K562 (cell line): Measurements from ENCODE around the gene ERCC1. TPM values are rescaled to one million over a fixed set of nuclear protein-coding genes. Genes with fewer than 3 reads are reported as not detected.

Experiments used
- ARNT ChIP-seq, 2 experiments: fragments of 450-650 bp; IDR thresholded peaks; 2 replicates each; pipeline ENCODE4 v1.6.1; 2016; ENCODE audit warnings: mild to moderate bottlenecking in 1 of 2
- CAMTA2 ChIP-seq: fragments of 250-450 bp; sonication (Bioruptor Pico); conservative IDR thresholded peaks from 2 replicates; pipeline ENCODE4 v1.5.1; 2022
- ERF ChIP-seq: fragments of 450-650 bp; formaldehyde crosslinking; IDR thresholded peaks from 2 replicates; pipeline ENCODE4 v1.4.0; 2020; ENCODE audit warnings: mild to moderate bottlenecking, mixed read lengths
- MTA3 ChIP-seq: fragments of 450-650 bp; formaldehyde crosslinking; IDR thresholded peaks from 2 replicates; pipeline ENCODE4 v1.6.1; 2017; ENCODE audit warnings: mild to moderate bottlenecking, borderline replicate concordance
- MYC ChIP-seq, 2 experiments: fragments of 250-450 bp in 1 of 2; sonication (Bioruptor Pico) in 1 of 2; IDR thresholded peaks; 2 replicates each; pipeline versions ENCODE4 v1.5.1 to v1.6.1; 2012 to 2021; ENCODE audit warnings: low read depth in 2 of 2, borderline replicate concordance in 1 of 2, improper control_type of control experiment in 1 of 2, low read length in 1 of 2, mild to moderate bottlenecking in 1 of 2, moderate library complexity in 1 of 2
- NUFIP1 ChIP-seq: fragments of 450-650 bp; IDR thresholded peaks from 2 replicates; pipeline ENCODE4 v1.6.1; 2018; ENCODE audit not compliant: partially characterized antibody
- polyA plus RNA-seq, 8 experiments: library from polyadenylated mRNA; depleted of rRNA in 4 of 8; stranded (reverse) in 5 of 8; unstranded in 3 of 8; fragments of >200 nt; fragmentation: Nextera tagmentation in 2 of 8; fragmentation: Illumina TruSeq in 1 of 8; extraction: Ambion mirVana in 2 of 8; extraction: Trizol in 1 of 8; gene quantifications; 2 replicates each; pipeline versions ENCODE4 v1.2.1 to v1.2.3, GENCODE V29; 2011 to 2014; ENCODE audit warnings: inconsistent platforms in 1 of 8, missing spikeins in 1 of 8
- total RNA-seq, 7 experiments: library from RNA; depleted of rRNA in 6 of 7; stranded (reverse); fragments of >200 nt in 6 of 7; fragmentation: Illumina TruSeq in 2 of 7; extraction: Trizol in 2 of 7; gene quantifications; 2 replicates each; pipeline versions ENCODE4 v1.2.1 to v1.2.3, GENCODE V29; 2011 to 2021; ENCODE audit warnings: low replicate concordance in 1 of 7
- TF ChIP-seq, protein P1 (sequence below), 2 experiments: fragments of 450-650 bp in 1 of 2; sonication (generic) in 1 of 2; formaldehyde crosslinking in 1 of 2; IDR thresholded peaks; 2 replicates each; pipeline versions ENCODE4 v1.7.1 to v1.9.0; 2016 to 2022; ENCODE audit warnings: inconsistent platforms in 1 of 2, mild to moderate bottlenecking in 1 of 2, missing genetic modification reagents in 1 of 2
- TF ChIP-seq, protein P2 (sequence below): fragments of 200-800 bp; sonication (Bioruptor generic); IDR thresholded peaks from 2 replicates; pipeline ENCODE4 v1.6.1; 2017; ENCODE audit warnings: missing genetic modification characterization, missing compliant biosample characterization

Gene ERCC1
- total and polyA plus RNA-seq, 9 of the 15 experiments (the other 6 are each of a cell fraction or from before 2014, with no cell fraction given), result 9.3 to 92.6 (median 60.0) TPM

DNA sequence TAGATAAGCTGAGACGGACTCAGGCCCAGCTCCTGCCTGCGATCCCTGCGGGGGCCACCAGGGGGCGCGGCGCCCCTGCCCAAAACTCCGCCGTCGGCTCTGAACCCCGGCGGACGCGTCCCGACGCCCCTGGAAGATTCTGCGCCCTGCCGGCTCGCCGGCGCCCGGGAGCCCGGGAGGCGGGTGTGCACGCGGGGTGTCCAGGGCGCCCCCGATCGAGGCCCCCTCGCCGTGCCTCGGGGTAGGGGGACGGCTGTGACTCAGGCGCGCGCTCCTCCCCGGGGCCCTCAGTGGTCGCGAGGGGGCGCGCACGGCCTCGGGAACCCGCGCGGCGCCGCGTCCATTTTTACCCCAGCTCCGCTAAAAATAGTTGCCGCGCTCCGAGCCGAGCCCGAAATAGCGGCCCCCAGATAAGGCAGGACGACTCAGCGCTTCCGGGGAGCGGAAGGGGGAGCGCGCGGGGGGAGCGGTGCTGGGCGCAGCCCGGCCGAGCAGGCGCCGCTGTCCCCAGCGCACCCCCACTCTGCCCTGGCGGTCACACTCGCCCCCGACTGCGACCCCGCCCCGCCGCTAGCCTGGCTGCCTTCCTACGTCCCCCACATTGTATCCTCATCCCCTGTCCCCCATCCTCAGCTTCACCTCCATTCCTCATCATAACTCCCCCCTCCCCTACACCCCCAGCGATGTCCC, 16.0 kb upstream of the ERCC1 start (continued):
- TF ChIP-seq, protein P1, sequence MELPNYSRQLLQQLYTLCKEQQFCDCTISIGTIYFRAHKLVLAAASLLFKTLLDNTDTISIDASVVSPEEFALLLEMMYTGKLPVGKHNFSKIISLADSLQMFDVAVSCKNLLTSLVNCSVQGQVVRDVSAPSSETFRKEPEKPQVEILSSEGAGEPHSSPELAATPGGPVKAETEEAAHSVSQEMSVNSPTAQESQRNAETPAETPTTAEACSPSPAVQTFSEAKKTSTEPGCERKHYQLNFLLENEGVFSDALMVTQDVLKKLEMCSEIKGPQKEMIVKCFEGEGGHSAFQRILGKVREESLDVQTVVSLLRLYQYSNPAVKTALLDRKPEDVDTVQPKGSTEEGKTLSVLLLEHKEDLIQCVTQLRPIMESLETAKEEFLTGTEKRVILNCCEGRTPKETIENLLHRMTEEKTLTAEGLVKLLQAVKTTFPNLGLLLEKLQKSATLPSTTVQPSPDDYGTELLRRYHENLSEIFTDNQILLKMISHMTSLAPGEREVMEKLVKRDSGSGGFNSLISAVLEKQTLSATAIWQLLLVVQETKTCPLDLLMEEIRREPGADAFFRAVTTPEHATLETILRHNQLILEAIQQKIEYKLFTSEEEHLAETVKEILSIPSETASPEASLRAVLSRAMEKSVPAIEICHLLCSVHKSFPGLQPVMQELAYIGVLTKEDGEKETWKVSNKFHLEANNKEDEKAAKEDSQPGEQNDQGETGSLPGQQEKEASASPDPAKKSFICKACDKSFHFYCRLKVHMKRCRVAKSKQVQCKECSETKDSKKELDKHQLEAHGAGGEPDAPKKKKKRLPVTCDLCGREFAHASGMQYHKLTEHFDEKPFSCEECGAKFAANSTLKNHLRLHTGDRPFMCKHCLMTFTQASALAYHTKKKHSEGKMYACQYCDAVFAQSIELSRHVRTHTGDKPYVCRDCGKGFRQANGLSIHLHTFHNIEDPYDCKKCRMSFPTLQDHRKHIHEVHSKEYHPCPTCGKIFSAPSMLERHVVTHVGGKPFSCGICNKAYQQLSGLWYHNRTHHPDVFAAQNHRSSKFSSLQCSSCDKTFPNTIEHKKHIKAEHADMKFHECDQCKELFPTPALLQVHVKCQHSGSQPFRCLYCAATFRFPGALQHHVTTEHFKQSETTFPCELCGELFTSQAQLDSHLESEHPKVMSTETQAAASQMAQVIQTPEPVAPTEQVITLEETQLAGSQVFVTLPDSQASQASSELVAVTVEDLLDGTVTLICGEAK (IDR thresholded peaks at IDR 0.05), result peak; percentile 85
- TF ChIP-seq, protein P1 (CRISPR knock-in tag; IDR thresholded peaks at IDR 0.05), result no peak
- TF ChIP-seq ARNT (IDR thresholded peaks at IDR 0.05), result no peak
- TF ChIP-seq, protein P2, sequence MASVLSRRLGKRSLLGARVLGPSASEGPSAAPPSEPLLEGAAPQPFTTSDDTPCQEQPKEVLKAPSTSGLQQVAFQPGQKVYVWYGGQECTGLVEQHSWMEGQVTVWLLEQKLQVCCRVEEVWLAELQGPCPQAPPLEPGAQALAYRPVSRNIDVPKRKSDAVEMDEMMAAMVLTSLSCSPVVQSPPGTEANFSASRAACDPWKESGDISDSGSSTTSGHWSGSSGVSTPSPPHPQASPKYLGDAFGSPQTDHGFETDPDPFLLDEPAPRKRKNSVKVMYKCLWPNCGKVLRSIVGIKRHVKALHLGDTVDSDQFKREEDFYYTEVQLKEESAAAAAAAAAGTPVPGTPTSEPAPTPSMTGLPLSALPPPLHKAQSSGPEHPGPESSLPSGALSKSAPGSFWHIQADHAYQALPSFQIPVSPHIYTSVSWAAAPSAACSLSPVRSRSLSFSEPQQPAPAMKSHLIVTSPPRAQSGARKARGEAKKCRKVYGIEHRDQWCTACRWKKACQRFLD (CRISPR knock-in tag), result peak; percentile 76; the same call in 1 of the 2 replicates
- TF ChIP-seq NUFIP1, result no peak
- TF ChIP-seq MTA3, result peak; percentile 93
- TF ChIP-seq MYC (IDR thresholded peaks at IDR 0.05; ENCODE audit: low read depth, low read length), result peak; percentile 56
- TF ChIP-seq MYC (CRISPR knock-in tag; IDR thresholded peaks at IDR 0.05; ENCODE audit: borderline replicate concordance, low read depth), result no peak
- 0 out of 2 replicates have a peak, but pooled peaks have one; percentile 40 for TF ChIP-seq ERF (CRISPR knock-in tag)
- no peak for TF ChIP-seq CAMTA2
